Measurements from ENCODE around the gene CEP78.

CEP78 gene

DNA sequence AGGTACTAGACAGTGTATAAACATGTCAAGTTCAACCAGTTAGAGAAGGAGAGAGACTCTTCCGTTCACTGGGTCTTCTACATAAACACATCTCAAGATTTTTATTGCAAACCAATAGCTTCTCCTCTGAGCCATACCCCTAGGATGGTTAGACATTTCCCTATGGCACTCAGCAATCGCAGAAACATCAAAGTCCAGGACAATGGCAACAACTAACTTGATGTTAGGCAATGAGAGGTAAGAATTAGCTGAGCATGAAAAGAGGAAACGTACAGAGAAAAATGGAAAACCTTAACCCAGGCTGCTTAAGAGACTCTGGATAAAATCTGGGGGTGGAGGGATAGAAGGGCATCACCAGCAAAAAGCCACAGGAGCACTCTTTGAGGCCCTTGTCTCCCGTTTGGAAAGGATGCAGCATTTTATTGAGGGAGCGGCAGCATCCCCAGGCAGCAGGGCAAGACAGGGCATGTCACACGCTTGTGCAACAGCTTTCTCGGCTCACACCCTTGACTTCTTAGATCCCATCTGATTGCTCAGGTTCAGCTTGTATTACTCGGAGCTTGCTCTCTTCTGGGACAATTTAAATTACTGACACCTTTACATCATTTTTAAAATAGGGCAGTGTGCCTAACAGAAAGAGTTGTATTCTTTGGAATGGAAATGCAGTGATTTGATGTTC is 52.5 kb downstream of the CEP78 start:
- no peak for DNase-seq (ENCODE audit: low spot score)

- no peak for DNase-seq (ENCODE audit: low spot score)
Measured at GRCh38 chr9:78289474-78289873, 53.6 kb downstream of the CEP78 start.

DNA sequence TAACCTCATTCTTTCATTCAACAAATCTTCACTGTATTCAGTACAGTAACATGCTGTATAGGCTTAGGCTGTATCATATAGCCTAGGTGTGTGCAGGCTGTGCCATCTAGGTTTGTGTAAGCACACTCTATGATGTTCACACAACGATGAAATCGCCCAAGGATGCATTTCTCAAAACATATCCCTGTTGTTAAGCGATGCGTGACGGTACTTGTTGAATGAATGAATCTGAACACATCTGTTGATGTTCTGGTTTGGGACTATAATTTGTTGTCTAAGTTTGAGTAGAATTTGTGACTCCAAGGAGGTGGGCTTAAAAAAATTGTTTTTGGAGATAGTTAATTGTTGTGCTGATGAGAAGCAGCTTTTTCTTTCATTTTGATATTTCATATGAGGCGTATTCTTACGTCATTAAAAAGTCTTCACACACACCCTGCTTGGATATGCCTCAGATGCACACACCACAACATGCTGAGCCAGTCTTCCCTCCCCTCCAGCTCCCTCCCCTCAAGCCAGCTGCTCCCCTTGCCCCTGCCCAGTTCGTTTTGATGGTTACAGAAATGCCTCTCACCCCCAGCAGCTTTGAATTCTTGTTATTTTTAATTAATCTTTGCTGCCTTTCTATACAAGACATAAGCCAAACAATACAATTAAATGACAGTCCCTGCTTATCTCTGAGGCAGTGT is 55.5 kb downstream of the CEP78 start:
- no peak for DNase-seq (ENCODE audit: low spot score)

GRCh38 chr9:78292026-78292425 is 56.2 kb downstream of the CEP78 start:
- DNase-seq (ENCODE audit: low spot score) = no peak

DNA sequence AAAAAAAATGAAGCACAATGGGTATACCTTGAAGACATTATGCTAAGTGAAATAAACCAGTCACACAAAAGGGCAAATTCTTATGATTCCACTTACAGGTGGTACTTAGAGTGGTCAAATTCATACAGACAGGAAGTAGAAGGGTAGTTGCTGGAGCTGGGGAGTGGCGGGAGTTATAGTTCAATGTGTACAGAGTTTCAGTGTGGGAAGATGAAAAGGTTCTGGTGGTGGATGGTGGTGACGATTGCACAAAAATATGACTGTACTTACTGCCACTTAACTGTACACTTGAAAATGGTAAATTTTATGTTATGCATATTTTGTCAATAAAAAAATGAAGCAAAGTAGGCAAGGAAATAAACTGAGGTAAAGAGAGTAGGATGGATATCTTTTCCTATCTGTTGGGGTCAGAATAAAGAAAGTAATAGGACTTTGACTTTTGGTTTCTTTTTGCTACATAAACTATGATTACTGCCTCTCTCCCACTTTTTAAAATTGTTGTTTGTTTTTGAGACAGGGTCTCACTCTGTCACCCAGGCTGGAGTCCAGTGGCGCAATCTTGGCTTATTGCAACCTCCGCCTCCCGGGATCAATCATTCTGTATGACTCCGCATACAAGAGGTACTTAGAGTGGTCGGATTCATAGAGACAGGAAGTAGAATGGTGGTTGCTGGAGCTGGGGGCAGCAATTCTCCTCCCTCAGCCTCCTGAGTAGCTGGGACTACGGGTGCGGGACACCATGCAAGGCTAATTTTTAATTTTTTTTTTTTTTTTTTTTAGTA is 57.0 kb downstream of the CEP78 start:
- DNase-seq (ENCODE audit: low spot score) = no peak

- no peak for DNase-seq (ENCODE audit: low spot score)
Measured at GRCh38 chr9:78294290-78295176, 58.7 kb downstream of the CEP78 start.

DNA sequence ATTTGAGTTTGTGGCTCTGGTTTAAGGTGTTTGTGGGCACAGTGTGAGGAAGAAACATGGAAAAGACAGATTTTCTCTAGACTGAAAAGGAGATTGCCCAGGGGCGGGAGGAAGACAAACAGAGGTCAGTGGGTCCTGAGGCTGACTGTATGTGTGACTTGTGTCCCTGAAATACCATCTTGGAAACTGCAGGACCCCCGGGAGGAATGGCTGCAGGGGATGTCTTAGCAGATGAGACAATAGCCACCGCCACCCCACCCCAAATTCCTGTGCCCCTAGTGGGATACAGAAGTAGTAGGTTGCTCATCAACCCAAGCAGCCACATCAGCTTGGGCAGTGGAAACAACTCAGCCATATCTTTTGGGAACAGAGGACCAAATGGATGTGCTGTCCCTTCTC is 59.3 kb downstream of the CEP78 start:
- no peak for DNase-seq (ENCODE audit: low spot score)

- DNase-seq (ENCODE audit: low spot score) = no peak
Measured at GRCh38 chr9:78295731-78296130, 59.9 kb downstream of the CEP78 start.

GRCh38 chr9:78296201-78296892 is 60.5 kb downstream of the CEP78 start:
- DNase-seq (ENCODE audit: low spot score) = peak; percentile 47

- DNase-seq (ENCODE audit: low spot score) = peak; percentile 96
Measured at GRCh38 chr9:78296893-78297671, 61.2 kb downstream of the CEP78 start, which contains the start of gene PSAT1. Gene PSAT1 (plus strand): TSS chr9:78297125. CDS start chr9:78297211, 86 bp downstream.

DNA sequence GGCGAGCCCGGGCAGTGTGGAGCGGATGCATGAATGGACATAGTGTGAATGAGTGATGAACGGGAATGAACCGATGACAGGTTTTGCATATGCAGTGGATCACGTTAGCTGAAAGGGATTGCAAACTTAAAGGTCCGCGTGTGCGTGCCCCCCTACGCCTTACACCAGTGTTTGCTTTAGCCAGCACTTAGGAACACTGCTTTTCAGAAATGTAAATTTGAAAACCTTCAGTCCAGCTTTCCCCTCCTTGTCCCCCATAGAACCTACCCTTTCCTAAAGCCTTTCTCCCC is 61.7 kb downstream of the CEP78 start:
- DNase-seq (ENCODE audit: low spot score) = no peak

- DNase-seq (ENCODE audit: low spot score) = no peak
Measured at GRCh38 chr9:78298046-78298765, 62.3 kb downstream of the CEP78 start.

DNA sequence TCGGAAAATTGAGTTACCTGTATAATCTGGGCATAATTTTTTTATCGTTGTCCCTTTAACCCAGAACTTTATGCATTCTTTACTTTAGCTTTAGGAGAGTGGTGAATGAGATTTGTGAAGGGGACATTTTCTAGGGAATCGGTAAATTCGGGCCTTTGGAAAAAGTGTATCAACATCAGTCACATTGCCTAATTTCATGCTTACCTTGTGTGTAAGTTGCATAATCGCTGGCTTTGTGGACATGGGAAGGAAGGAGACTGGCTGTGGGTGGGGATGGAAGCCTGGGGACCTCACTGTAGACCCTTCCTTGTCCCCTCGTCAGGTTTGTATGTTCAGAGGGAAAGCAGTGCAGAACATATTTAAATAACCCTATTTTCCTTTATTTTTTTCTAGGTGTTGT is 64.3 kb downstream of the CEP78 start:
- DNase-seq (ENCODE audit: low spot score) = no peak

GRCh38 chr9:78301466-78301865 is 65.6 kb downstream of the CEP78 start:
- no peak for DNase-seq (ENCODE audit: low spot score)

DNA sequence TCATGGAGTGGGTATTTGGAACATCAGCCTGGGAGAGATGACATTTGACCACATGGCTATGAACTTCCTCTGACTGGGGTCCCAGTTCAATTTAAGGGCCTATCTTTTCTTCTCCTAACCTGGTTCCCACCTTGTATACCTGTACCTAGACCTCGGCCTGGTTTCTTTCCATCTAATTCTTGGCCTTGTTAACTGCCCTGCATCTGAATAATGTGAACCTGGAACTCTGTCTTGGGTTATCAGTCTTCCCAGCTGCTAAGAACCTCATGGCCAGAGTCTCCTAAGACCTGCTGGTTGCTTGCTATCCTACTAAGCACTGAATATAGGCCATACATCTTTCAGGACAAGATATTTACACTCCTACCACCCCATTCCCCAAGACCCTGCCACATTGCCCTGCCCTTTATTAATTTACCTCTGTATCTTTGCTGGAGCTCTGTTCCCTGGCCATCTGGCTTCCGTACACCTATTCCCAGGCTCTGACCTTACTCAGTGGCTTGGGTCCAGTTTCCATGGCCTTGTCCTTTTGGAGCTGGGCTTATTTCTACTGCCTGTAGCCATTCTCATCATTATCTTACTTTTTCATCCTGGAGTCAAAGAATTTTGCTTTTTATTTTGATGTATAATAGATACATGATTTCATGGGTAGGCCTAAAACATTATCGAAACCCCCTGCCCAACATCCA is 67.6 kb downstream of the CEP78 start:
- DNase-seq (ENCODE audit: low spot score) = no peak

- no peak for DNase-seq (ENCODE audit: low spot score)
Measured at GRCh38 chr9:78304357-78304756, 68.5 kb downstream of the CEP78 start.

DNA sequence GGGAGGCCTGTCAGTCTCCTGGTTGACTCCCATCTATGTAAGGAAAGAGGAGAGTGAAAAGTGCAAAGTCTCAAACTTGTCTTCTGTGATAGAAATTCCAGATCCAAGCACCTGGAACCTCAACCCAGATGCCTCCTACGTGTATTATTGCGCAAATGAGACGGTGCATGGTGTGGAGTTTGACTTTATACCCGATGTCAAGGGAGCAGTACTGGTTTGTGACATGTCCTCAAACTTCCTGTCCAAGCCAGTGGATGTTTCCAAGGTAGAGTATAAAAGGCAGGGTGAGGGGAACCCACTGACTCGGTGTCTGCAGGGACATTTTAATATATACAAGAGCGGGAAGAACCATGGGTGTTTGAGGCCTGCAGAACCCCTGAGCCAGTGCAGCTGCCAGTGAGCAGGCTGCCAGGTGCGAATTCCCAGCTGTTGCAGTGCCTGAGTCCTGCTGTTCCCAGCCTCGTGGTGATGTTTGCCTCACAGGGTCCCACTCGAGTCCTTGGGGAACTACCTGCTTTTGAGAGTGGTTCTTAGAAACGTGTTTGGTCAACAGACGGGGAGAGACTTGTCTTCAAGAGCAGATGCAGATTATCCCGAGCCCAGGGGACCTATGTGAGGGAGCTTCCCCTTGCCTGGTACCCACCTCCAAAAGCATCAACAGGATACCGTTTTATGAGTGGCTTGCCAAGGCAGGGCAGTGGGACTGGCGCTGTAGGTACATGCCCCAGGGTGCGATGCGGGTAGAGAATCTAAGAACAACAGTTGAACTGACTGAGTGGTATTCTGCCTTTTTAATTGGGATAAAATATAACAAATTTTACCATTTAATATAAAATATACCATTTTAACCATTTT is 70.6 kb downstream of the CEP78 start:
- DNase-seq (ENCODE audit: low spot score) = no peak

GRCh38 chr9:78307360-78307759 is 71.5 kb downstream of the CEP78 start:
- no peak for DNase-seq (ENCODE audit: low spot score)

- no peak for DNase-seq (ENCODE audit: low spot score)
Measured at GRCh38 chr9:78309066-78309465, 73.2 kb downstream of the CEP78 start.
